Fibroblast of lung (primary cell): ENCODE measurements around the gene SLC49A4. TPM values are rescaled to one million over a fixed set of nuclear protein-coding genes. Genes with fewer than 3 reads are reported as not detected.

Source experiments
- DNase-seq, 2 donors: peaks; one replicate each; pipeline versions ENCODE4 v3.0.0 to v3.0.0-alpha.2; 2010; ENCODE audit warnings: low read depth in 2 of 2
- H2AFZ ChIP-seq: 2 replicates; pipeline ENCODE4 v1.5.1; 2012; ENCODE audit warnings: low read length, control low read depth, inconsistent platforms
- H3K27ac ChIP-seq: 2 replicates; pipeline ENCODE4 v1.5.1; 2011; ENCODE audit warnings: low read length, control low read depth; ENCODE audit not compliant: insufficient read depth
- H3K27me3 ChIP-seq: 2 replicates; pipeline ENCODE4 v1.5.1; 2011; ENCODE audit warnings: mild to moderate bottlenecking, low read length; ENCODE audit not compliant: control insufficient read depth, insufficient read depth
- H3K36me3 ChIP-seq: 2 replicates; pipeline ENCODE4 v1.5.1; 2011; ENCODE audit warnings: low read length; ENCODE audit not compliant: control insufficient read depth, insufficient read depth
- H3K4me1 ChIP-seq: 2 replicates; pipeline ENCODE4 v1.5.1; 2011; ENCODE audit warnings: low read length; ENCODE audit not compliant: control insufficient read depth, insufficient read depth; ENCODE audit errors: extremely low read depth
- H3K4me2 ChIP-seq: 2 replicates; pipeline ENCODE4 v1.5.1; 2011; ENCODE audit warnings: low read length, control low read depth; ENCODE audit not compliant: insufficient read depth; ENCODE audit errors: extremely low read depth
- H3K4me3 ChIP-seq, 4 experiments: fragments of 200-600 bp in 1 of 4; sonication (generic) in 1 of 4; replicated peaks in 1 of 4; 2 replicates each; pipeline ENCODE4 v1.5.1; 2011 to 2016; ENCODE audit warnings: low read length in 4 of 4, low read depth in 3 of 4, mild to moderate bottlenecking in 3 of 4, control low read depth in 2 of 4, inconsistent platforms in 1 of 4, mixed read lengths in 1 of 4; ENCODE audit not compliant: insufficient read depth in 1 of 4; ENCODE audit errors: control extremely low read depth in 1 of 4
- H3K79me2 ChIP-seq: 2 replicates; pipeline ENCODE4 v1.5.1; 2012; ENCODE audit warnings: mild to moderate bottlenecking, low read length, inconsistent platforms; ENCODE audit not compliant: control insufficient read depth, insufficient read depth
- H3K9ac ChIP-seq: 2 replicates; pipeline ENCODE4 v1.5.1; 2011; ENCODE audit warnings: mild to moderate bottlenecking, low read length, control low read depth; ENCODE audit not compliant: insufficient read depth
- H3K9me3 ChIP-seq: 2 replicates; pipeline ENCODE4 v1.5.1; 2012; ENCODE audit warnings: low read depth, low read length; ENCODE audit not compliant: control insufficient read depth, insufficient read depth
- H4K20me1 ChIP-seq: 2 replicates; pipeline ENCODE4 v1.5.1; 2011; ENCODE audit warnings: low read length; ENCODE audit not compliant: control insufficient read depth, insufficient read depth; ENCODE audit errors: extremely low read depth
- CTCF ChIP-seq, 2 donors: IDR thresholded peaks in 1 of 2; conservative IDR thresholded peaks in 1 of 2; 1 replicate in 1 of 2; 2 replicates in 1 of 2; pipeline ENCODE4 v1.5.1; 2011 to 2012; ENCODE audit warnings: low read length in 2 of 2, control low read depth in 1 of 2, inconsistent platforms in 1 of 2, low read depth in 1 of 2, mild to moderate bottlenecking in 1 of 2
- EZH2 ChIP-seq: IDR thresholded peaks from 2 replicates; pipeline ENCODE4 v1.5.1; 2012; ENCODE audit warnings: low read length, control low read depth, mild to moderate bottlenecking; ENCODE audit errors: missing control alignments
- polyA plus RNA-seq, 2 donors: library from polyadenylated mRNA; depleted of rRNA in 1 of 2; stranded (reverse) in 1 of 2; unstranded in 1 of 2; fragments of >200 nt; gene quantifications; 2 replicates each; pipeline ENCODE4 v1.2.1, GENCODE V29; 2011 to 2012; ENCODE audit warnings: missing spikeins in 1 of 2
- total RNA-seq: library from RNA; depleted of rRNA; stranded (reverse); fragments of >200 nt; gene quantifications from 2 replicates; pipeline ENCODE4 v1.2.1, GENCODE V29; 2014

Gene SLC49A4
- total and polyA plus RNA-seq, 2 donors (not counting 1 experiment from before 2014, with no cell fraction given), result 14.5 to 20.6 TPM

DNA sequence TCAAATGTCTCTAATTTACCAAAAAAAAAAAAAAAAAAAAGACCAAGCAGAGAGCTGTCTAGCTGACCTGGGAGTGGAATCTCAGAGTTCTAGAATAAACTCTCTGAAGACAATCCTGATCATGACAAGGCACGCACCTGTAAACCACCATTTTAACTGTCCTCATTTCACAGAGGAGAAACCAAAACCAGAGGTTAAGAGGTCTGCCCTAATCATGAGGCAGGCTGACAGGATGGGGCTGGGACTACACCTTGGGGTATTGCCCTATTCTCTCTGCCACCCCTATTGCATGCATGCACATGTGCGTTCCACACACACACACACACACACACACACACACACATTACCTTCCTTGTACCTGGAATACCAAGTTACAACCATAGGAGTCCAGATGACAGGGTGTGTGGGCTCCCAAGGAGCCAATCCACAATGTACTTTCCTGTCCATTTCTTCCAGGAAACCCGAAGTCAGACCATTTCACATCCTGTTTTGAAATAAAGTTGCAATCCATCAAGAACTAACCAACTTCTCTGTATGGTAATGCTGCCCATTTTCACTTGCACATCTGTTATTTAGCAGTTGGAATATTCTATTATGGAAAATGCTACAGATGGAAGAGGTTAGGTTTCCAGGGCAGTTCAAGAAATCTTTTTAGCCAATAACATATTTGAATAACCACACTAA is 35.9 kb upstream of the SLC49A4 start:
- no peak overlapping the region for H2AFZ ChIP-seq
- no peak overlapping the region for H3K9ac ChIP-seq
- no peaks in the 10 kb centered on the region for H3K36me3 ChIP-seq
- no peak overlapping the region for H3K27ac ChIP-seq
- H3K9me3 ChIP-seq, result no peaks in the 10 kb centered on the region
- no peaks in the 10 kb centered on the region for H3K27me3 ChIP-seq
- H3K4me3 ChIP-seq, result no peak overlapping the region
- no peaks in the 10 kb centered on the region for H3K4me1 ChIP-seq
- no peaks in the 10 kb centered on the region for H4K20me1 ChIP-seq
- no peaks in the 10 kb centered on the region for H3K79me2 ChIP-seq
- no peak for TF ChIP-seq CTCF (conservative IDR thresholded peaks at IDR 0.05 in 1 of 2, IDR thresholded peaks at IDR 0.05 in 1 of 2; ENCODE audit: low read depth in 1 of 2, low read length in 2 of 2)
- no peak for TF ChIP-seq EZH2
- peak in 1 of 2 donors; percentile 39 for DNase-seq
- H3K4me2 ChIP-seq, result no peak overlapping the region

- no peak overlapping the region for H3K27ac ChIP-seq
- no peaks in the 10 kb centered on the region for H3K27me3 ChIP-seq
- H3K9ac ChIP-seq, result no peak overlapping the region
- no peak overlapping the region for H3K4me2 ChIP-seq
- H3K79me2 ChIP-seq, result no peaks in the 10 kb centered on the region
- H2AFZ ChIP-seq, result no peak overlapping the region
- H3K4me3 ChIP-seq, result no peak overlapping the region
- no peaks in the 10 kb centered on the region for H3K9me3 ChIP-seq
- H3K36me3 ChIP-seq, result no peaks in the 10 kb centered on the region
- H3K4me1 ChIP-seq, result no peaks in the 10 kb centered on the region
- no peaks in the 10 kb centered on the region for H4K20me1 ChIP-seq
- TF ChIP-seq EZH2 (no peak), CTCF (conservative IDR thresholded peaks at IDR 0.05 in 1 of 2, IDR thresholded peaks at IDR 0.05 in 1 of 2; ENCODE audit: low read depth in 1 of 2, low read length in 2 of 2) (no peak)
- peak in 1 of 2 donors; percentile 39 for DNase-seq
Observed at GRCh38 chr3:122760453-122761271, 34.2 kb upstream of the SLC49A4 start.

DNA sequence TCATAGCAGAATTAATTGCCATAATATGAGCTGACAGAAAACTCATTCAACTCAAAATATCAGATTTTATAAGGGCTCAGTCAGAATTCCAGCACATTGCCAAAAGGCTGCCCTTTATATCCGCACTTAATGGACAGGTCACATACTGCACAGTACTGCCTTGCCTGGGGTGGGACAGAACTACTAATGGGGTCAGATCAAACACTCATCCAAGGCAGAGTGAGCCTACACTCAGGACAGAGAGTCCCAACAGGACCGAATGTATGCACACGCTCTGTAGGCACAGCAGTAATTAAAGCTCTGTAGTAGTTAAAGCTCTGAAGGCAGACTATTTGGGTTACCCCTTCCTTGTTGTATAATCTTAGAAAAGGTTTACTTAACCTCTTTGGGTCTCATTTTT is 28.4 kb upstream of the SLC49A4 start:
- Histone ChIP-seq H2AFZ (no peak overlapping the region), H3K9ac (no peak overlapping the region), H3K9me3 (no peaks in the 10 kb centered on the region), H3K27ac (no peak overlapping the region), H3K27me3 (no peaks in the 10 kb centered on the region), H3K4me1 (no peaks in the 10 kb centered on the region), H4K20me1 (no peaks in the 10 kb centered on the region), H3K4me3 (no peak overlapping the region), H3K79me2 (no peaks in the 10 kb centered on the region), H3K36me3 (no peaks in the 10 kb centered on the region), H3K4me2 (no peak overlapping the region)
- TF ChIP-seq EZH2 (no peak), CTCF (conservative IDR thresholded peaks at IDR 0.05 in 1 of 2, IDR thresholded peaks at IDR 0.05 in 1 of 2; ENCODE audit: low read depth in 1 of 2, low read length in 2 of 2) (no peak)
- no peak for DNase-seq
